HG03565 (cell line): ENCODE results near the gene HRAS.

Experiments
- ATAC-seq: cut with Tn5 transposase; IDR thresholded peaks from one replicate; pipeline ENCODE4 v1.9.1; 2021; ENCODE audit warnings: mild to moderate bottlenecking, moderate library complexity; ENCODE audit not compliant: unreplicated experiment

Gene HRAS

GRCh38 chr11:554428-555226 lies 19.3 kb upstream of the HRAS start:
- peak; percentile 47 for ATAC-seq

GRCh38 chr11:553988-554340 lies 18.6 kb upstream of the HRAS start:
- no peak for ATAC-seq

GRCh38 chr11:553083-553987 lies 18.0 kb upstream of the HRAS start:
- ATAC-seq: no peak

DNA sequence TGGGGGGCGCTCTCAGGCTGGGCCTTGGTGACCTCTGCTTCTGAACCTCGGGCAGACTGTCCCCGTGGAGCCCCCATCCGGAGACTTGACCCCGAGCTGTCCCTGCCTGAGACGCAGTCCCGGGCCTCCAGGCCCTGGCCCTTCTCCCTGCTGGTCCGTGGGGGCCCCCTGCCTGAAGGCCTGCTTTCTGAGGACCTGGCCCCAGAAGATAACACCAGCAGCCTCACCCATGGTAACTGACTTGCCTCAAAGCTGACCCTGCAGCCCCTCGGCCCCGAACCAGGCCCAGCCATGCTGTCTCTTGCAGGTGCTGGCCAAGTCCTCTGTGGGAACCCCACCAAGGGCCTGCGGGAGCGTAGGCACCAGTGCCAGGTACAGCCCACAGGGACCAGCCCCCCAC lies 16.2 kb upstream of the HRAS start:
- no peak for ATAC-seq

- no peak for ATAC-seq
Observed at GRCh38 chr11:551131-551530, 15.8 kb upstream of the HRAS start.

DNA sequence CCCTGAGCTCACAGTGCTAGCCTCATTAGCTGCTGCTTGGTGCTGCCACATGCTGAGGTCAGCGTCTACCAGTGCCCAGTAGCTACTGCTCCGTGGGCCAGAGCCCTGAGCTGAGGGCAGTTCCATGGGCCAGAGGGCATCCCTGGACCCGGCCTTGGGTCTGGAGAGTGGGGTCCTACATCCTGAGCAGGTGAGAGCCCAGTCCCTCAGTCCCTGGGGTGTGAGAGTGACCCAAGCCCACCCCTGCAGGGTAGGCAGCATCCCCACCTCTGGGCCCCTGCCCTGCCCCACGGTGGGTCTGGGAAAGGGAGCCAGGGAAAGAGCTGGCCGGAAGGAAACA lies 15.3 kb upstream of the HRAS start:
- no peak for ATAC-seq

DNA sequence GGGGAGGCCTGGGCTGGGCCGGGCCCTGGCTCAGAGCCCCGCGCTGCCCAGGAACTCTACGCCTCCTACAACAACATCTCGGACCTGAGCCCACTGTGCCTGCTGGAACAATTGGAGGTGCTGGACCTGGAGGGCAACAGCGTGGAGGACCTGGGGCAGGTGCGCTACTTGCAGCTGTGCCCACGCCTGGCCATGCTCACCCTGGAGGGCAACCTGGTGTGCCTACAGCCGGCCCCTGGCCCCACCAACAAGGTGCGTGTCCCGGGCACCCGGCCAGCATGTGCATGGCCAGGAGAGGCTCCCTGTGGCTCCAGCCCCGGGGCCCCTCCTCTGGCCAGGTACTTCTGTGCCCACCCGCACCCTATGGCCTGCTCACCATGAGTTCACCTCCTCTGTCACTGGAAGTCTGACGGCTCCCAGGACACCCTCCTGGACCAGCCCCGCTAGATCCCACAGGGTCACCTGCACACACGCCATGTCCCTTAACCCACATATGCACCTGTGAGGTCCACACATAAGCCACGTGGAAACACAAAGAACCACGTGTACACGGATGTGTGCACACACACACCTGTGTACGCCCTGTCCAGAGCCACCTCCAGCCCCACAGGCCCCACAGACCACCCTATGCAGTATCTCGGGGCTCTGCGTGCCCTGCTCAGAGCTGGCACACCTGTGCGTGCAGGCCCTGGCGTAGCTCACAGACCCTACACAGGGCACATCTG lies 14.8 kb upstream of the HRAS start:
- ATAC-seq: no peak

- no peak for ATAC-seq
Observed at GRCh38 chr11:548700-549603, 13.6 kb upstream of the HRAS start.

- no peak for ATAC-seq
Observed at GRCh38 chr11:545171-545570, 9.8 kb upstream of the HRAS start.

- no peak for ATAC-seq
Observed at GRCh38 chr11:544817-545166, 9.4 kb upstream of the HRAS start.

- no peak for ATAC-seq
Observed at GRCh38 chr11:541433-541885, 6.1 kb upstream of the HRAS start.

- ATAC-seq: no peak
Observed at GRCh38 chr11:540583-541432, 5.4 kb upstream of the HRAS start.

DNA sequence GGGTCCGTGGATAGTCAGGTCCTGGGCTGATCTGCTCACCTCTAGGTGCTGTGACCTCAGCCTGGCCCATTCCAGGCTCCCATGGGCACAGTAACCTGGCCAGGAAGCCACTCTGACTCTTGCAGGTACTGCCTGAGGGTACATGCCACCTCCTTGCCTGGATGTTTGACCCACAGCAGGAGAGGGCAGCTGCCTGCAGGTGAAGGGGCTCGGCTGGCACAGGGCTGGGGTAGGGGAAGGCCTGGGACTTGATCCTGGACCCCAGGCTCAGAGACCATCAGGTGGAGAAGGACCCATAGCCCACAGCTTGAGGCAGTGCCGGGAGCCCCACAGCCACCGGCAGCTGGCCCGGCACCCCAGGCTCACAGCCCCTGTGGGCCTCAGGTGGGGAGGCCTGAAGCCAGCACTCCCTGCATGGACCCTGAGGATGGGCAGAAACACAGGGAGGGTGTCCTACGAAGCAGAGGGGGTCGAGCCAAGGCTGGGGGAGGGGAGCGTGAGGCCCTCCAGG lies 4.7 kb upstream of the HRAS start:
- ATAC-seq: no peak

- ATAC-seq: no peak
Observed at GRCh38 chr11:538431-539051, 3.2 kb upstream of the HRAS start.

- ATAC-seq: no peak
Observed at GRCh38 chr11:537622-538430, 2.5 kb upstream of the HRAS start.

DNA sequence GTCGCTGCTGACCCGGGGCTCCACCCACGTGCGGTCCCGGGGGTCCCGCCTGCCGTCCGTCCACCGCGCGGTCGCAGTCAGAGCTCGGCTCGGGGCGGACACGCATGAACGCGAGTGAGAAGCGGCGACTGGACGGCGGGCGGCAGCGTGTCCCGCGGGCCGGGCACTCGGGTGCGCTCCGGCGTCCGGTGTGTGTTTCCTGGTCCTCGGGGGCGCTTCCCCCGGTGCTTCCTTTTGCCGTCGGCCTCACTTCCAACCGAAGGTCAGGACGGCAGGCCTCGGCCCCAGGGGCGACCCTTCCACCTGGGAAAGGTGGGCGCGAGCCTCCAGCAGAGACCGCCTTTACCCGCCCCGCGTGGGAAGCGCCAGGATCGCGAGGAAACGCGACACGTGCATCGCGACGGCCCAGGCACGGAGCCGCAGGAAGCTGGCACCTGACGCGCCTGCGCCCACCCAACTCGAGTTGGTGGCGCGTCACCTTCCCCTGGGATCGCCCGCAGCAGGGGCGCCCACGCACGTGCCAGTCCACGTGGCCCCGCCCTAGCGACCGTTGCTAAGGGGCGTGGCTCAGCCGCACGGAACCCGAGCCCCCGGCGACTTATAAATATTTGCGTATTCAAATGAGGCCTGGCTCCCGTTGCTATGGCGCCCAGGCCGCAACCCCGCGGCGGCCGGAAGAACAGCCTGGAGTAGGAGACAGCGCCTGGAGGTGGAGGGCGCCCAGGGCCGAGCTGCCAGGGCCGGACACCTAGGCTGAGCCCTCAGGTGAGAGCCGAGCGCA lies 1.7 kb upstream of the HRAS start, which contains the start of gene LRRC56:
TSS of gene LRRC56 (plus strand) at position 687 of the 781 bp plus-strand sequence. CDS start 3,158 bp downstream, outside the sequence.
- peak; percentile 47 for ATAC-seq

DNA sequence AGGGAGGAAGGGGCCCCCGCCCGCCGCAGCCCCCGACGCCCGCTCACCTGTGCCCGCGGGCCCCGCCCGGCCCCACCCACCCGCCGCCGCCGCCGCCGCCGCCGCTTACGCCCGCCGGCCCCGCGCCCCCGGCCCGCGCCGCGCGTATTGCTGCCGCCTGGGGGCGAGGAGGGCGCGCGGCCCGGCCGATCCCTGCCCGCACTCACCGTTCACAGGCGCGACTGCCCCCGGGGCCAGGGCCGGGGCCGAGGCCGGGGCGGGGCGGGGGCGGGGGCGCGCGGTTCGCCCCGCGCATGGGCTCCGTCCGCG lies 212 bp downstream of the HRAS start:
- no peak for ATAC-seq
